Breast epithelium (tissue), 4 donors: Measurements from ENCODE around the gene CHRNE. TPM values are rescaled to one million over a fixed set of nuclear protein-coding genes. Genes with fewer than 3 reads are reported as not detected.

ENCODE experiments used
- DNase-seq, 2 donors: peaks; one replicate each; pipeline ENCODE4 v3.0.0-alpha.2; 2019; ENCODE audit warnings: low spot score in 2 of 2
- H3K27ac ChIP-seq, 2 donors: fragments of 200-600 bp; sonication (generic) in 1 of 2; one replicate each; pipeline ENCODE4 v1.5.1; 2016 to 2019; ENCODE audit warnings: mild to moderate bottlenecking in 1 of 2
- H3K27me3 ChIP-seq, 2 donors: fragments of 200-600 bp; sonication (generic) in 1 of 2; one replicate each; pipeline versions ENCODE4 v1.5.1 to v1.6.0; 2017 to 2019; ENCODE audit warnings: control low read depth in 1 of 2, mild to moderate bottlenecking in 1 of 2
- H3K36me3 ChIP-seq: fragments of 200-600 bp; one replicate; pipeline ENCODE4 v1.5.1; 2019
- H3K4me1 ChIP-seq, 2 donors: fragments of 200-600 bp; sonication (generic); one replicate each; pipeline ENCODE4 v1.5.1; 2016 to 2019; ENCODE audit warnings: control low read depth in 1 of 2
- H3K4me3 ChIP-seq, 3 donors: fragments of 200-600 bp; sonication (generic); 1 replicate in 2 of 3; 2 replicates in 1 of 3; pipeline ENCODE4 v1.5.1; 2016 to 2019; ENCODE audit warnings: mild to moderate bottlenecking in 3 of 3, moderate library complexity in 2 of 3
- H3K9me3 ChIP-seq, 2 donors: fragments of 200-600 bp; sonication (generic) in 1 of 2; one replicate each; pipeline ENCODE4 v1.5.1; 2016 to 2019; ENCODE audit warnings: control low read depth in 1 of 2
- POLR2A ChIP-seq: fragments of 450-650 bp; IDR thresholded peaks from one replicate; pipeline ENCODE4 v1.6.1; 2016; ENCODE audit warnings: antibody characterized with exemption, mild to moderate bottlenecking, moderate library complexity
- POLR2AphosphoS5 ChIP-seq, 3 donors: sonication (generic); formaldehyde crosslinking; IDR thresholded peaks; one replicate each; pipeline ENCODE4 v1.6.1; 2017; ENCODE audit warnings: antibody characterized with exemption in 3 of 3
- intact Hi-C: fragments of 100-400 bp; cut with DNase I; formaldehyde crosslinking; loops from one replicate; pipeline ENCODE4 v1.15.1; 2023; ENCODE audit warnings: low total_unique reads
- total RNA-seq, 3 donors: library from RNA; depleted of rRNA; stranded (reverse); fragments of >200 nt; gene quantifications; one replicate each; pipeline ENCODE4 v1.1.0, GENCODE V29; 2016
- TF ChIP-seq, protein P1 (sequence below), 3 donors: fragments of 450-650 bp; IDR thresholded peaks; one replicate each; pipeline ENCODE4 v1.5.1; 2016 to 2017; ENCODE audit warnings: antibody characterized with exemption in 3 of 3, mild to moderate bottlenecking in 3 of 3, moderate library complexity in 3 of 3

Gene CHRNE
- total RNA-seq, 3 donors from 2014 or later, result 0.16 to 2.0 (median 0.73) TPM

DNA sequence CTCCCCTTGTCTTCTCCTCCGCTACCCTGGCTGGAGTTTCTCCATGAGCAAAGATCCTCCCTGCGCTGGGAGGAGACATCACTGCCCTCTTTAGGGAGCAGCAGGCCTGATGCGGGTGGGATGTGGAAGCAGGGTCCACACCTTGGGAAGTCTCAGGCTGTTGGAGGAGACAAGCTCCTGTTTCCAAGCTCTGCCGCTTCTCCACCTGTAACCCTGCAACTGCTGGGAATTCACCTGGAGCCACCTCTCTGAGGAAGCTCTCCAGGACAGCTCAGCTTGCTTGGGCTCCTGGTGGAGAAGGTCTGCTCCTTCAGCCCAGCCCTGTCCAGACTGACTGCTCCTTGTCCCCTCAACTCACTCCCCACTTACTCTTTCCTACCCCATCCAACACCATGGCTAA lies 18.4 kb downstream of the CHRNE start:
- intact Hi-C loops, result loop anchor here (10.0 kb wide), 1 partner anchor 150 kb away; the partner anchor contains the start of genes CXCL16, MED11 and ZMYND15
- Histone ChIP-seq H3K9me3 (no peaks in the 10 kb centered on the region), H3K27ac (no peak overlapping the region), H3K36me3 (no peaks in the 10 kb centered on the region), H3K4me3 (no peak overlapping the region), H3K4me1 (no peaks in the 10 kb centered on the region), H3K27me3 (no peaks in the 10 kb centered on the region)
- TF ChIP-seq, protein P1, sequence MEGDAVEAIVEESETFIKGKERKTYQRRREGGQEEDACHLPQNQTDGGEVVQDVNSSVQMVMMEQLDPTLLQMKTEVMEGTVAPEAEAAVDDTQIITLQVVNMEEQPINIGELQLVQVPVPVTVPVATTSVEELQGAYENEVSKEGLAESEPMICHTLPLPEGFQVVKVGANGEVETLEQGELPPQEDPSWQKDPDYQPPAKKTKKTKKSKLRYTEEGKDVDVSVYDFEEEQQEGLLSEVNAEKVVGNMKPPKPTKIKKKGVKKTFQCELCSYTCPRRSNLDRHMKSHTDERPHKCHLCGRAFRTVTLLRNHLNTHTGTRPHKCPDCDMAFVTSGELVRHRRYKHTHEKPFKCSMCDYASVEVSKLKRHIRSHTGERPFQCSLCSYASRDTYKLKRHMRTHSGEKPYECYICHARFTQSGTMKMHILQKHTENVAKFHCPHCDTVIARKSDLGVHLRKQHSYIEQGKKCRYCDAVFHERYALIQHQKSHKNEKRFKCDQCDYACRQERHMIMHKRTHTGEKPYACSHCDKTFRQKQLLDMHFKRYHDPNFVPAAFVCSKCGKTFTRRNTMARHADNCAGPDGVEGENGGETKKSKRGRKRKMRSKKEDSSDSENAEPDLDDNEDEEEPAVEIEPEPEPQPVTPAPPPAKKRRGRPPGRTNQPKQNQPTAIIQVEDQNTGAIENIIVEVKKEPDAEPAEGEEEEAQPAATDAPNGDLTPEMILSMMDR (IDR thresholded peaks at IDR 0.05), result no peak
- TF ChIP-seq POLR2A, result no peak
- TF ChIP-seq POLR2AphosphoS5 (IDR thresholded peaks at IDR 0.05), result no peak
- DNase-seq, result no peak

DNA sequence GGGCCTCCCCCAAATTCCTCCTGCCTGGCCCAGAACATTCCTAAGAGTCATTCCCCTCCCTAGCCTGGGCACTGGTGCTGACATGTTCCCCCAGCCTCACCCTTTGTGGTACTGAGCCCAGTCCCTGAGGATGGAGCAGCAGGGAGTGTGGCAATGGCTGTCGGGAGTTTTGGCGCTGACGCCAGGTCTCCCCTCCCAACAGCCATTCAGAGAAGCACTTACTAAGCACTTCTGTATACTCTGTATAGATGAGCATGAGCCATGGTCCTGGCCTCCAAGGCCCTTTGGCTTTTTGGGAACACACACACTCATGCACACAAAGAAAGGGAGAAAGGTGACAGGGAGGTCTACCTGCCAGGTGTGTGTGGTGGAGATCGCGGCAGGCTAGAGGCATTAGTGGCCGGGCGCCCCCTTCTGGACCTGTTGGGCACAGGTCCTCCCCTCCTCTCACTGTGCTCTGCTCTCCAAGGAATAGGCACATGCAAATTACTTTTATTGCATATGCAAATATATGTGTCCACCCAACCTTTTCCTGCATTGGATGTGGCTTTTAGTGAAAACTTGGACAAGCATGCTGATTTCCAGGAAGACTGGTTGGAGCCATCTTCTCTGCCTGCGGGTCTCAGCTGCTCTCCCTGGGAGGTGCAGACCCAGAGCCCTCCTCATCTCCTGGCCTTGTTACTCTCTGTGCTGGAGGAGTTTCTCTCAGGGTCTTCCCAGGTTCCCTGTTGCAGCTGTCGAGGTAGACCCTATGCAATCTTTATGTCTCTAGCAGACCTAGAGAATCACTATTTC lies 20.9 kb downstream of the CHRNE start:
- Histone ChIP-seq H3K36me3 (no peaks in the 10 kb centered on the region), H3K4me3 (no peak overlapping the region), H3K27me3 (no peaks in the 10 kb centered on the region), H3K9me3 (no peaks in the 10 kb centered on the region), H3K27ac (no peak overlapping the region), H3K4me1 (no peaks in the 10 kb centered on the region)
- intact Hi-C loops, result loop anchor here (10.0 kb wide), 1 partner anchor 147 kb away; the partner anchor contains the start of genes CXCL16, MED11 and ZMYND15
- TF ChIP-seq POLR2A (no peak), POLR2AphosphoS5 (IDR thresholded peaks at IDR 0.05) (peak in 1 of 3 donors; percentile 30)
- TF ChIP-seq, protein P1 (IDR thresholded peaks at IDR 0.05), result peak; percentile 63 to 81 (median 74)
- peak; percentile 60 to 72 for DNase-seq

DNA sequence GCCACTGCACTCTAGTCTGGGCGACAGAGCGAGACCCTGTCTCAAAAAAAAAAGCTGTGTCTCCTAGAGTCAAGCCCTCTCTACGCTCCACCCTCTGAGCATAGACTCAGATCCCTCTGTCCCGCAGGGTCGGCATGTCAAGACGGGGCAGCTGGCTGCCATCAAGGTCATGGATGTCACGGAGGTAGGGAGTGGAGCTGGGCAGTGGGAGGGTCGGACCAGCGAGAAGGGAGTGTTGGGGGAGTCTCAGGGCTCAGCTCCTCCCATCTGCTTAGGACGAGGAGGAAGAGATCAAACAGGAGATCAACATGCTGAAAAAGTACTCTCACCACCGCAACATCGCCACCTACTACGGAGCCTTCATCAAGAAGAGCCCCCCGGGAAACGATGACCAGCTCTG lies 22.0 kb downstream of the CHRNE start:
- TF ChIP-seq, protein P1 (IDR thresholded peaks at IDR 0.05), result no peak
- TF ChIP-seq POLR2A, result no peak
- H3K27me3 ChIP-seq, result no peaks in the 10 kb centered on the region
- H3K36me3 ChIP-seq, result no peaks in the 10 kb centered on the region
- no peaks in the 10 kb centered on the region for H3K4me1 ChIP-seq
- no peak overlapping the region for H3K27ac ChIP-seq
- no peak for DNase-seq
- no peak overlapping the region for H3K4me3 ChIP-seq
- no peaks in the 10 kb centered on the region for H3K9me3 ChIP-seq
- intact Hi-C loops, result loop anchor here (10.0 kb wide), 1 partner anchor 146 kb away; the partner anchor contains the start of genes CXCL16, MED11 and ZMYND15

DNA sequence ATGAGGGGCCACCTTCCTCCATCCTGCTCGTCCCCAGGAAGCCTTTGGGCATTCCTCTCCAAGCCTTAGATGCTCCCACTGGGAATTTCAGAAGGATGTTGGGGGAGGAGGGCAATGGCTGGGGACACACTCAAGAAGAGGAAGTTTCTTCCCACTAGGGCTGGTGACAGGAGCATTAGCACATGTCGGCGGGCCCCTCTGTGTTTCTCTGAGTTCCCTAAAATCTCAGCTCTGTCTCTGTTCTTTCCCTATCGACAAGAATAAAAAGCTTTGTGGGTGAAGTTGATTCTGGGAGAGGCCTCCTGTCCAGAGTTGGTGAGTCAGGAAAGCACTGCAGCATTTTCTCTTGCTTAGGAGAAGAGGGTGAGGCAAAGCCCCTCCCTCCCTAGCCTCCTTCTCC lies 23.3 kb downstream of the CHRNE start:
- Histone ChIP-seq H3K36me3 (no peaks in the 10 kb centered on the region), H3K4me3 (no peak overlapping the region), H3K4me1 (no peaks in the 10 kb centered on the region), H3K27ac (no peak overlapping the region), H3K27me3 (no peaks in the 10 kb centered on the region), H3K9me3 (no peaks in the 10 kb centered on the region)
- intact Hi-C loops, result no loop called here
- no peak for DNase-seq
- no peak for TF ChIP-seq POLR2AphosphoS5 (IDR thresholded peaks at IDR 0.05)
- TF ChIP-seq, protein P1 (IDR thresholded peaks at IDR 0.05), result no peak
- no peak for TF ChIP-seq POLR2A

DNA sequence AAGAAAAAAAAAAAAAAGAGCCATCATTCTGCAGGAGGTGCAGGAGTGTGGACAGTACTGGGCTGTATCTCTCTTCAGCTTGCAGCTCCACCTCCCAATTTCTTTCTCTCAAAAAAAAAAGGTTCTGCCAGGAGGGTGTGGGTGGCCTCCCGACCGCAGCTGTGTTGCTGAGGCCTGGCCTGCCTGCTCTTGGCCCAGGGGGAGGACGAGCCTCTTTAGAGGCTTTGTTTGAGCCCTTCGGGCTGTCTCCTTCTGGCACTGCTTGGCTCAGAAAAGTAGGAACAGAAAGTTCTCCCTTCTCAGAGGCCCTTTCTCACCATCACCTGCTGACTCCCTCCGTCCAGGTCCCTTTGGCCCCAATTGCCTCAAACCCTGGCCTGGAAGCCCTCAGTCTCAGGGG lies 25.8 kb downstream of the CHRNE start:
- no peaks in the 10 kb centered on the region for H3K4me1 ChIP-seq
- intact Hi-C loops, result no loop called here
- TF ChIP-seq POLR2AphosphoS5 (IDR thresholded peaks at IDR 0.05) (no peak), POLR2A (no peak)
- TF ChIP-seq, protein P1 (IDR thresholded peaks at IDR 0.05), result no peak

More for the DNA sequence above, 25.8 kb downstream of the CHRNE start:
- Histone ChIP-seq H3K4me3 (no peak overlapping the region), H3K36me3 (no peaks in the 10 kb centered on the region), H3K27ac (no peak overlapping the region), H3K9me3 (no peaks in the 10 kb centered on the region), H3K27me3 (no peaks in the 10 kb centered on the region)
- DNase-seq, result no peak
